Transverse colon (tissue), 3 donors: ENCODE measurements around the gene PCDHGB1.

Experiments used
- POLR2A ChIP-seq: fragments of 450-650 bp; IDR thresholded peaks from one replicate; pipeline ENCODE4 v1.6.1; 2016; ENCODE audit warnings: antibody characterized with exemption, mild to moderate bottlenecking, moderate library complexity
- TF ChIP-seq, protein P1 (sequence below), 5 experiments: fragments of 200-600 bp in 3 of 5; fragments of 450-650 bp in 2 of 5; sonication (generic) in 3 of 5; IDR thresholded peaks; 1 replicate in 2 of 5; 2 replicates in 3 of 5; pipeline ENCODE4 v1.5.1; 2016 to 2017; ENCODE audit warnings: antibody characterized with exemption in 5 of 5, inconsistent platforms in 3 of 5, mild to moderate bottlenecking in 2 of 5, moderate library complexity in 1 of 5

- no peak for TF ChIP-seq POLR2A
- TF ChIP-seq, protein P1, sequence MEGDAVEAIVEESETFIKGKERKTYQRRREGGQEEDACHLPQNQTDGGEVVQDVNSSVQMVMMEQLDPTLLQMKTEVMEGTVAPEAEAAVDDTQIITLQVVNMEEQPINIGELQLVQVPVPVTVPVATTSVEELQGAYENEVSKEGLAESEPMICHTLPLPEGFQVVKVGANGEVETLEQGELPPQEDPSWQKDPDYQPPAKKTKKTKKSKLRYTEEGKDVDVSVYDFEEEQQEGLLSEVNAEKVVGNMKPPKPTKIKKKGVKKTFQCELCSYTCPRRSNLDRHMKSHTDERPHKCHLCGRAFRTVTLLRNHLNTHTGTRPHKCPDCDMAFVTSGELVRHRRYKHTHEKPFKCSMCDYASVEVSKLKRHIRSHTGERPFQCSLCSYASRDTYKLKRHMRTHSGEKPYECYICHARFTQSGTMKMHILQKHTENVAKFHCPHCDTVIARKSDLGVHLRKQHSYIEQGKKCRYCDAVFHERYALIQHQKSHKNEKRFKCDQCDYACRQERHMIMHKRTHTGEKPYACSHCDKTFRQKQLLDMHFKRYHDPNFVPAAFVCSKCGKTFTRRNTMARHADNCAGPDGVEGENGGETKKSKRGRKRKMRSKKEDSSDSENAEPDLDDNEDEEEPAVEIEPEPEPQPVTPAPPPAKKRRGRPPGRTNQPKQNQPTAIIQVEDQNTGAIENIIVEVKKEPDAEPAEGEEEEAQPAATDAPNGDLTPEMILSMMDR (IDR thresholded peaks at IDR 0.05), result no peak
These were observed 48.7 kb downstream of the PCDHGB1 start for GRCh38 chr5:141398608-141399007.
